T-helper 17 cell (primary cell): ENCODE measurements around the gene PAEP. TPM values are rescaled to one million over a fixed set of nuclear protein-coding genes. Genes with fewer than 3 reads are reported as not detected.

Experiments used
- ATAC-seq: fragments of 150-1000 bp; cut with Tn5 transposase; 2 replicates; pipeline ENCODE4 v1.10.0; 2021; ENCODE audit warnings: mild to moderate bottlenecking, moderate library complexity
- DNase-seq, 3 donors: peaks; one replicate each; pipeline versions ENCODE4 v3.0.0 to v3.0.0-alpha.2; 2020 to 2021
- H3K9me3 ChIP-seq: one replicate; pipeline ENCODE4 v1.7.0; 2013; ENCODE audit warnings: low read length, mild to moderate bottlenecking; ENCODE audit not compliant: control insufficient read depth, poor library complexity, severe bottlenecking
- H3K27ac Mint-ChIP-seq: one replicate; pipeline ENCODE4 v1.8.0; 2022; ENCODE audit warnings: mild to moderate bottlenecking, moderate library complexity, mixed read lengths
- H3K27me3 Mint-ChIP-seq: one replicate; pipeline ENCODE4 v1.8.0; 2022; ENCODE audit warnings: mixed read lengths
- H3K36me3 Mint-ChIP-seq: one replicate; pipeline ENCODE4 v1.8.0; 2022; ENCODE audit warnings: low read depth, mixed read lengths
- H3K4me1 Mint-ChIP-seq: one replicate; pipeline ENCODE4 v1.8.0; 2022; ENCODE audit warnings: mild to moderate bottlenecking, mixed read lengths
- H3K4me3 Mint-ChIP-seq: one replicate; pipeline ENCODE4 v1.8.0; 2022; ENCODE audit warnings: mild to moderate bottlenecking, moderate library complexity, mixed read lengths
- total RNA-seq, 4 donors: library from RNA in 2 of 4; stranded (reverse) in 2 of 4; gene quantifications; one replicate each; pipeline ENCODE4 v1.2.3 and lab custom pipeline; 2022 to 2026

PAEP gene
- total RNA-seq, 2 donors from 2014 or later: not detected

DNA sequence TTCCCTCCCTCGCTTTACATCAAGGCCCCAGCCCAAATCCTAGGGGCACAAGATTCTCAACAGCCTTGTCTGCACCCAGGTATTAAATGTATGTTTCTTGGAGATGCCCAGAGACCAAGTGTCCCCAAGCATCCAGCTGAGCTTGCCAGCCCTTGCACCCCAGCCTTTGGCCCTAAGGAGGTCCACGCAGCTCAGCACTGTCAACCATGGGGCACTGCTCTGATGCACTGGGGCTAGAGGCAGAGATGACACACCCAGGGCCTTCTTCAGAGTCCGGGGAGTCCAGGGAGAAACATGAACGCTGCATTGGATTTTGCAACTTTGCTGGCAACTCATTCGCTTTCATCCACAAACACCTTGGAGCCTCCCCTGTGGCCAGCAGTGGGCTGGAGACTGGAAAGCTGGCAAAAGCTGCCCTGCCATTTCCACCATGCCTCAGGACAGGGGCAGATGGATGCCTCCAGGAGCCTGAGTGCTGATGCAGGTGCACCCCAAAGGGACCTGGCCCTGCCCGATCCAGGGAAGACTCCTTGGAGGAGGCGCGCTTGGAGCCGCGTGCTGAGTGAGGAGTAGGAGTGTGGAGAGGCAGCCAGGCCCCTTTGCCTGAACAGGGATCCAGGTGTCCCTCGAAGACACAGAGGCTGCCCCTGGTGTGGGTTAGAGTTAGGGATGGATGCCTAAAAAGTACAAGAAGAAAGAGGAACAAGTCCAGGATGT, 19.3 kb downstream of the PAEP start:
- H3K9me3 ChIP-seq: no peaks in the 10 kb centered on the region
- Mint-ChIP-seq H3K4me3 (no peak overlapping the region), H3K4me1 (no peaks in the 10 kb centered on the region), H3K36me3 (no peaks in the 10 kb centered on the region), H3K27ac (no peak overlapping the region), H3K27me3 (peaks cover 16% of the 10 kb centered on the region)
- DNase-seq (no peak), ATAC-seq (no peak)

GRCh38 chr9:135581636-135582426, 20.3 kb downstream of the PAEP start:
- H3K9me3 ChIP-seq: no peaks in the 10 kb centered on the region
- Mint-ChIP-seq H3K27me3 (peaks cover 16% of the 10 kb centered on the region), H3K4me1 (no peaks in the 10 kb centered on the region), H3K4me3 (no peak overlapping the region), H3K36me3 (no peaks in the 10 kb centered on the region), H3K27ac (no peak overlapping the region)
- ATAC-seq (no peak), DNase-seq (no peak)

GRCh38 chr9:135582541-135582940, 21.0 kb downstream of the PAEP start:
- Mint-ChIP-seq H3K4me1 (no peaks in the 10 kb centered on the region), H3K36me3 (no peaks in the 10 kb centered on the region), H3K27me3 (peaks cover 16% of the 10 kb centered on the region), H3K4me3 (no peak overlapping the region), H3K27ac (no peak overlapping the region)
- DNase-seq (no peak), ATAC-seq (no peak)
- no peaks in the 10 kb centered on the region for H3K9me3 ChIP-seq

DNA sequence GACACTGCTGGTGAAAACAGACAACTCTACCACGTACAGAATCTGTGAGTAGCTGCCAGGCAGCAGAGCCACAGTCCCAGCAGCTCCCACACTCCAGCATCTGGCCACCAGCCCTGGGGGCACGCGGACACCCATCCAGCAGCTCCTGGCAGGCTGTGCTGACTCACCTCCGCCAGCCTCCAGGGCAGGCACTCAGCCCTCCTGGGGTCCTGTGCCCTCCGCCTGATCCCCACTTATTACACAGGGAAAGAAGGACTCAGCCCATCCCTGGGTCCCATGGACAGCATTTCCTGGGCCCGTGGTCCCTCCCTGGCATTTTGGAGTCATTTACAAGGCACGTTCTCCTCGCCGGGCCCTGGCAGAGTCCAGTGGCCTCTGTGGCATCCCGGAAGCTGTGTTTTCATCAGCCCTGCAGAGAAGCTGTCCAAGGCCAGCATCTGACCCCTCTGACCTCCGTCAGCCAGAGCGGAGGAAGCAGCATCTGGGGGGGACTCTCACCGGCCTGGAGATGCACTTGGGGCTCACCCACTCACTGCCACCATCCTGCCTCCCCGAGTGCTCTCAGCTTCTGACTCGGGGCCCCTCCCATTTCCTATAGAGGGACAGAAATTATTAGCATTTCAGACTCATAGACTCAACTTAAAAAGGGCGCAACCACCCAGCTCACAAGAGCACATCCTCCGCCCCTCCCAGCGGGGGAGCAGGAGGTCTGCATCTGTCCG, 21.6 kb downstream of the PAEP start:
- DNase-seq (no peak), ATAC-seq (no peak)
- H3K36me3 Mint-ChIP-seq: no peaks in the 10 kb centered on the region
- H3K9me3 ChIP-seq: no peaks in the 10 kb centered on the region
- H3K27me3 Mint-ChIP-seq: peaks cover 16% of the 10 kb centered on the region
- no peak overlapping the region for H3K4me3 Mint-ChIP-seq
- H3K27ac Mint-ChIP-seq: no peak overlapping the region
- H3K4me1 Mint-ChIP-seq: no peaks in the 10 kb centered on the region

GRCh38 chr9:135583688-135584011, 22.1 kb downstream of the PAEP start:
- no peaks in the 10 kb centered on the region for H3K9me3 ChIP-seq
- ATAC-seq (no peak), DNase-seq (no peak)
- Mint-ChIP-seq H3K4me1 (no peaks in the 10 kb centered on the region), H3K36me3 (no peaks in the 10 kb centered on the region), H3K27ac (no peak overlapping the region), H3K27me3 (peaks cover 16% of the 10 kb centered on the region), H3K4me3 (no peak overlapping the region)

- Mint-ChIP-seq H3K27ac (no peak overlapping the region), H3K4me3 (no peak overlapping the region)
- no peak for DNase-seq
These were observed 22.8 kb downstream of the PAEP start for GRCh38 chr9:135584371-135584770.

DNA sequence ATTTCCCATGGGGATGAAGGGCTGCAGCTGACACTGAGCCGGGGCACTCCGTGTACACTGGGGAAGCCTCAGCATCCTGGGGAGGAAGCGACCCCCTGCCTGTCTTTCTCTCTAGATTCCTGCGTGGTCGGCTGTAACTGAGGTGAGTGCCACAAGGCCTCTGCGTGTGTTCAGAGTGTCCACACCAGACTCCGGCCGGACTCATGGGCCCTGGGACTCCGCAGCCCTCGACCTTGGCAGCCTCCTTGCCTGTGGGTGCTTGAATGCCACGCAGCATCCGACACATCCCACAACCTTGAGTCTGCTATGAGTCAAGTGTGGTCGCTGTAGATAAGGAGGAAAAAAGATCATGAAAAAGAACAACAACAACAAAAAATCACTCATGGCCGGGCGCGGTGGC, 23.4 kb downstream of the PAEP start:
- no peak for ATAC-seq
- H3K27ac Mint-ChIP-seq: no peak overlapping the region
- H3K36me3 Mint-ChIP-seq: peaks cover 2% of the 10 kb centered on the region
- DNase-seq: no peak
- H3K9me3 ChIP-seq: no peaks in the 10 kb centered on the region
- peaks cover 22% of the 10 kb centered on the region for H3K27me3 Mint-ChIP-seq
- no peak overlapping the region for H3K4me3 Mint-ChIP-seq
- peaks cover 2% of the 10 kb centered on the region for H3K4me1 Mint-ChIP-seq

More at GRCh38 chr9:135584371-135584770, 22.8 kb downstream of the PAEP start:
- H3K9me3 ChIP-seq: no peaks in the 10 kb centered on the region
- ATAC-seq: no peak
- no peaks in the 10 kb centered on the region for H3K4me1 Mint-ChIP-seq
- H3K36me3 Mint-ChIP-seq: no peaks in the 10 kb centered on the region
- peaks cover 17% of the 10 kb centered on the region for H3K27me3 Mint-ChIP-seq

DNA sequence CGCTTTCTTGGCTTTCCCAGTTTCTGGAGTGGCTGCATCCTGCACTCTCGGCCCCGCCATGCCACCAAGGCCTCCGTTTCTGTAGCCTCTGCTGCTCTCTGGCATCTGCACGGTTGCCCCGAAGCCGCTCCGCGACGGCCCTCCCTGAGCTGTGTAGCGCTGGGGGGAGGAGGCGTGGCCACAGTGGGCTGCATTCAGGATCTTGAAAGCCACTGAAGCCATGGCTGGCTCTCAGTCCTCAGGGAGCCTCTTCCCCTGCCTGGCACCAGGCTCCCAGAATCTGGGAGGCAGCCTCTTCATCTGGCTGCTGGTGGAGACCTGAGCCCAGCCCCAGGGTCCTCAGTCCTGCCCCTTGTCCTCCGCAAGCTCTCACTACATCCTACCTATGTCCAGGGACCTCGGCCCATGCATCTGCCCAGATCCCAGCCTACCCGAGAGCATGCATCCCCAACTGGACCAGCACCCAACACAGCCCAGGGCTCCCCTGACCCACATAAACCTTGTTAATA, 25.1 kb downstream of the PAEP start:
- no peaks in the 10 kb centered on the region for H3K9me3 ChIP-seq
- peaks cover 4% of the 10 kb centered on the region for H3K36me3 Mint-ChIP-seq
- no peak overlapping the region for H3K4me3 Mint-ChIP-seq
- peaks cover 2% of the 10 kb centered on the region for H3K4me1 Mint-ChIP-seq
- DNase-seq: no peak
- peaks cover 30% of the 10 kb centered on the region for H3K27me3 Mint-ChIP-seq
- ATAC-seq: no peak
- no peak overlapping the region for H3K27ac Mint-ChIP-seq

- no peak overlapping the region for H3K27ac Mint-ChIP-seq
These were observed 26.1 kb downstream of the PAEP start for GRCh38 chr9:135587658-135588057.

DNA sequence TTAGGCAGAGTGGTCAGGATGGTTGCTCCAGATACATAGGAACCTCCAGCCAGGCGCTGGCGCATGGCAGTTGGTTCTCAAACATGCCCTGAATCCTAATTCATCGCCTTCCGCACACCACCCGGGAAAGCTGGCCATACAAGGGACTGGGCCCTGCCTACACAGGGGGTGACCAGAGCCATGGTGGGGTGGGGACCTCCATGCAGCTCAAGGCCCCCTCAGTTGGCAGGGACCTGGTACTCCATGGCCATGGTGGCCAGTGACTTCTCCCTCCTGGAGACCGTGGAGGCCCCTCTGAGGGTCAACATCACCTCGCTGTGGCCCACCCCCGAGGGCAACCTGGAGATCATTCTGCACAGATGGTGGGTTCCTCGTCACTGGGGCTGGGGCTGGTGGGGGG, 26.8 kb downstream of the PAEP start:
- ATAC-seq: no peak
- no peaks in the 10 kb centered on the region for H3K9me3 ChIP-seq
- Mint-ChIP-seq H3K27me3 (peaks cover 26% of the 10 kb centered on the region), H3K27ac (no peak overlapping the region), H3K36me3 (peaks cover 4% of the 10 kb centered on the region), H3K4me1 (peaks cover 2% of the 10 kb centered on the region), H3K4me3 (no peak overlapping the region)
- DNase-seq: no peak

More at GRCh38 chr9:135587658-135588057, 26.1 kb downstream of the PAEP start:
- no peak for DNase-seq
- ATAC-seq: no peak
- H3K9me3 ChIP-seq: no peaks in the 10 kb centered on the region
- Mint-ChIP-seq H3K4me1 (peaks cover 2% of the 10 kb centered on the region), H3K27me3 (peaks cover 30% of the 10 kb centered on the region), H3K36me3 (peaks cover 4% of the 10 kb centered on the region), H3K4me3 (no peak overlapping the region)

GRCh38 chr9:135588886-135589595, 27.5 kb downstream of the PAEP start:
- Mint-ChIP-seq H3K36me3 (peaks cover 4% of the 10 kb centered on the region), H3K27me3 (peaks cover 29% of the 10 kb centered on the region), H3K4me3 (no peak overlapping the region), H3K4me1 (peaks cover 2% of the 10 kb centered on the region), H3K27ac (no peak overlapping the region)
- ATAC-seq: no peak
- DNase-seq: no peak
- no peaks in the 10 kb centered on the region for H3K9me3 ChIP-seq

GRCh38 chr9:135589596-135590485, 28.3 kb downstream of the PAEP start:
- no peaks in the 10 kb centered on the region for H3K9me3 ChIP-seq
- Mint-ChIP-seq H3K27me3 (peaks cover 23% of the 10 kb centered on the region), H3K36me3 (peaks cover 4% of the 10 kb centered on the region), H3K27ac (no peak overlapping the region), H3K4me3 (no peak overlapping the region), H3K4me1 (peaks cover 2% of the 10 kb centered on the region)
- no peak for DNase-seq
- no peak for ATAC-seq
